ENCODE data around the gene PCSK9.

Gene PCSK9

DNA sequence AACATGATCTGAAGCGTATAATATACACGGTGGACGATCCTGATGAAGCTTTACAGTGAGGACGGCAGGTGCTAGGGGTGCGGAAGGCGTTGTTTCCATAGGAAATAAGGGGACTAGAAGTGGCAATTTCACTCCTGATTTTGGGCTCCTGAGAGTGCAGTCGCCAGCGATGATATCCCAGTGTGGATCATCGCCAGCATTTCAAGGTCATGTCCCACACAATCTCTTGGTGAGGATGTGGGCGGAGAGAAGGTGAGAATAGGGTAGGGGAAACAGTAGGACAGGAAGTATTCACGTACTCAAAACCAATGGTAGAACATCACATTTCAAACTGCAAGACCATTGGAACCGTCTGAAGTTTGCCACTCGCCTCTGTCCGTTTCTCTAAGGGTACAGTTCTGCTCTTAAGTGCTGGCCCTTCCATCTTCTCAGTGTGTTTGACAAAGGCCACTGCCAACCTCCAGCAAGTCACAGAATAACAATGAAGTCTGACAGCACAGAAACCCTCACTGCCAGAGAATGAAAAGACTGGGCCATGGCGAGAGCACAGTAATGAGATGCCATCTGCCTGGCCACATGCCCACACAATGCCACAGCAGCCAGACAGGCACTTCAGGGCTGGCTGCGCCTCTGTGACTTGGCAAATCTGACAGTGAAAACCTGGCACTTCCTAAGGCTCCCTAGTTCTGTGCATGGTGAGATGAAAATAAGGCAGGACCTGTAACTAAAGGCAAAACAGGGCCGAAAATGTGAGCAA, 27.9 kb downstream of the PCSK9 start:
- DNase-seq: no peak
- in situ Hi-C loops (cut with HindIII; ENCODE audit: low pct_ligation_motif_present, low pct_unique_long_range_greater_than_20kb, low sequenced_read_pairs): no loop called here

DNA sequence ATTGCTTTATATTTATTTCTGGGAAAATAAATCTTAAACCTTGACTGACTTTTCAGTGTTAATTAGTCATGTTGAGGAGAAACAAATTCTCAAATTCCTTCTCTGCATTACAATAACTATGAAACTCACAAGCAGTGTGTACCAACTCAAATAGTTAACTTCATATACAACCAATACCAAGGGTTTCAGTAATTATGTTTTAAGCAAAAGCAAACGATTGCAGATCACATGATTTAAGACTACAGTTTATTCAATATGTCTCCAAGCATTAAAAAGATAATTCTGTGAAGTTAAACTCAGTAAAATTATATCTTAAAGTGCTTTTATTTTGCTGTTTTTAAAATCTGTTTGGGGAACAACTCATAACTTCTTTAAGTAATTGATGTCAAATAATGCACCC, 28.6 kb downstream of the PCSK9 start:
- in situ Hi-C loops (cut with HindIII; ENCODE audit: low pct_ligation_motif_present, low pct_unique_long_range_greater_than_20kb, low sequenced_read_pairs): no loop called here

DNA sequence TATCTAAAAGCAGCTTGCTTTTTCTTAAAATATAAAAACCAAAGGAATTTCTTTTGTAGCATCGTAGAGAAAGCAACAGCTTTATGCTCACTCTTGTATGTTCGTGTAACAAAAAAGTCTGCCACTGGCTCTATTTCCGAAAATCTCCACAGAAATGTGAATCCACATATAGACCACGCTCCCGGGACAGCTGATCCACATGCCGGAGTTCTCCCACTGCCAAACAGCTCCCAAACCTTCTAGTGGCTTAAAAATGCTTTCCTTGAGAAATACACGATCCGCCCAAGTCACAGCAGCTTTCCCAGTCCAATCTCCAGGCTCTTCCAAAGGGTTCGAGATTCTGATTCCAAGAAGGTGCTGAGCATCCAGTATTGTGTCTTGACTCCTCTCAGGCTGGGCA, 29.3 kb downstream of the PCSK9 start:
- in situ Hi-C loops (cut with HindIII; ENCODE audit: low pct_ligation_motif_present, low pct_unique_long_range_greater_than_20kb, low sequenced_read_pairs): no loop called here
- DNase-seq: no peak

More for the DNA sequence above, 28.6 kb downstream of the PCSK9 start:
- no peak for DNase-seq

DNA sequence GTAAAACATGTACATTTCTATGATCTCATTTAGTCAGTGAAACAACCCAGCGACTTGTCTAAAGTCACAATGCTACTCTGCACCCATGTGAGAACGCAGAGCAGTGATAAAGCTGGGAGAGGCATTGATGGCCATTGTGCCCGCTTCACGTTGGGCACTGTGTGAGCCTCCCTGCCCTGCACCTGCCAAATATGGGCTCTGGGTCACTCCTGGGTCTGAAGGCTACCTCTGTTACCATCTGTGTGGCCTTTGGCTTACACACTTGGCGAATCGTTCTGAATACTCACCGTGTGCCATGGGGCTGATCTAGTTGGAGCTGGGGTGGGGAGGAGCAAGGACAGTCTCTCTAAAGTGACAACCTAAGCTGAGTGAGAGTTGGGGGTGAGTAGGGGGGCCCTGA, 29.9 kb downstream of the PCSK9 start:
- no peak for DNase-seq
- in situ Hi-C loops (cut with HindIII; ENCODE audit: low pct_ligation_motif_present, low pct_unique_long_range_greater_than_20kb, low sequenced_read_pairs): no loop called here

DNA sequence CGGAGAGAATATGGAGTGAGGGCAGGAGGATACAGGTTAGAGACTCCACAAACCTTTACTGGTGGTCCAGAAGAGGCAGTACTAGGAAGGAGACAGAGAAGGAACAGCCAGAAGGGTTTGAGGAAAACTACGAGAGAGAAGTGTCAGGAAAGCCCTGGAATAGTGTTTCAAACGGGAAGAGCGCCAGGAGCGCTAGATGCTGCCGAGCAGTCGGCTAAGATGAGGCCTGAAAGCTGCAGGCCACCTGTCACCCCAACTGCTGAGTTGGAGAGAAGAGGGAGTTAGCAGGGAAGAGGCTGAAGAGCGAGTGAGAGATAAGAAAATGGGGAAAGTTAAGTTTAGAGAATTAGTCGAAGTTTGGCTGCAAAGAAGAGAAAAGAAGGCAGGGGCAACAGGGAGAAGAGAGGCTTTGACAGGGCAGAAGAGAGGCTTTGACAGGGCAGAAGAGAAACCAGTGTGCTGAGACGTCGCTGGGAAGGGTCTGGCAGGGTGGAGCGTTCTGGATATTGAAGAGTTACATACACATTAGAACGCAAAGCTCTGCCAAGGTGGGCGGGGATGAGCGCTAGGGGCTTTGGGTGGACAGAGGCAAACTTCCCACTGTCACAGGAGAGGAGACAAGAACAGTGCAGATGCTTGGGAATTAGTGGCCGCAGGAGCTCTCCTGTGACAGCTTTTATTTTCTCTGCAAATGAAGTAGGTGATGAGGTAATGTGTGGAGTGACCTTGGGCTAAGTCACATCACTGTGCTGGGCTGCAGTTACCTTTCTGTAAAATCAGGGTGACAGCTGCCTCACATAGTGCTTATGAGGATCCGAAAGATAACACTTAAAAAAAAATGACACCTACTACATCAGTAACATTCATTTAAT, 31.2 kb downstream of the PCSK9 start:
- in situ Hi-C loops (cut with HindIII; ENCODE audit: low pct_ligation_motif_present, low pct_unique_long_range_greater_than_20kb, low sequenced_read_pairs): no loop called here
- DNase-seq: no peak

DNA sequence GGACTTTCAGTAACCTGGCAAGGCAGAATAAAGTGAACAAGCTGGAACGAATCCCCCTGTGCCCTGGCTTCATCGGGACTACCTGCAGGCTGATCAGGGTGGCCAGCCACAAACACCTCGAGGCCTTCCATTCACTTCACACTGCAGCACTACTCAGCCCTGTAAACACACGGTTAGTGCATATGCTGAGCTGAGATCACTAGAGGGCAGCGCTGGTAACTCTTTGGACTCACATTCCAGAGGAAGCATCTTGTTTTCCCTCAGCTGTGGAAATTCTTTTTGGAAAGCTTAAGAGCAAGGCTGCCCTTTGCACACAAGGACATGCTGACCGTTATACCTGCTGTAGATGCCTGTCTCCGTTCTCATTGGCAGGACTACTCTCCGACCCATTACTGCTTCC, 32.1 kb downstream of the PCSK9 start:
- in situ Hi-C loops (cut with HindIII; ENCODE audit: low pct_ligation_motif_present, low pct_unique_long_range_greater_than_20kb, low sequenced_read_pairs): no loop called here
- peak; percentile 57 for DNase-seq

DNA sequence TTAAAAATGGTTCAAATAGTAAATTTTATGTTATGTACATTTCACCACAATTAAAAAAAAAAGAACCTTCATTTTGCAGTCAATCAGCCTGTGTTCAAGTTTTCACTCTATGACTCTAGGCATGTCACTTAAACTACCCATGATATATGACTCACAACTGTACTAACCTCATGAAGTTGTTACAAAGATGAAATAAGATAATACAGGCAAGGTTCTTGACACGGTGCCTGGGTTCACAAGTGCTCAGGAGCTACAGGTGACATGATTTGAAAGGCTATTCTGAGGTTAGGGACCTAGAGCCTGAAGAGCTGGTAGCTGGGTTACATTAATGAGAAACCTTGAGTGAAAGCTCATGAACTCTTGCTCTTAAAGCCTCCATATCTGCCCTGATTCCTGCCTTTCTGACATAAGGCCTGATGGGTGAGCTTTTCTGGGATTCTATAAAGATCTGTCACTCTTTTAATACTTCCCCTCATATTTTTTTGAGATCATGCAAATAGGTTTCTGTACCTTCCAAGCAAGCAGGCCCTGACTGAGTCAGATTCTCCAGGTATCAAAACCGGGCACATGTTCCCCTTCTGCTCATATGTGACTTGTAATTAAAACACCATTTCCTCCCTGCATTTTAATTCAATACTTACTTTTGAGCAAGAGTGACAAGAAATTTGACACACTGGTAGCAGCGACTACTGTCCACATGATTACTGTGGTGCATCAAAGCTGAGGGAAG, 34.0 kb downstream of the PCSK9 start:
- in situ Hi-C loops (cut with HindIII; ENCODE audit: low pct_ligation_motif_present, low pct_unique_long_range_greater_than_20kb, low sequenced_read_pairs): no loop called here

DNA sequence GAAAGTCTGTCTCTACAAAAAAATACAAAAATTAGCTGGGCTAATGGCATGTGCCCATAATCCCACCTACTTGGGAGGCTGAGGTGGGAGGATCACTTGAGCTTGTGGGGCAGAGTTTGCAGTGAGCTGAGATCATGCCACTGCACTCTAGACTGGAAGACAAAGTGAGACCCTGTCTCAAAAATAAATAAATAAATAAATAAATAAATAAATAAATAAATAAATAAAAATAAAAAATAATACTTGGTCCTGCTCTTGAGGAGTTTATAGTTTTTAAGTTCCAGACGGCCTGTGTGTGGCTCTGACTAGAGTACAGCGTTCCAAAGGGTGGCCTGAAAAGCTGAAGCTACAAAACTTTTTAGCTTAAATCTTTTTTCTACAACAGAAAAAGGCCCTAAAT, 35.1 kb downstream of the PCSK9 start:
- in situ Hi-C loops (cut with HindIII; ENCODE audit: low pct_ligation_motif_present, low pct_unique_long_range_greater_than_20kb, low sequenced_read_pairs): no loop called here
- DNase-seq: no peak

More for the DNA sequence above, 34.0 kb downstream of the PCSK9 start:
- DNase-seq: no peak

DNA sequence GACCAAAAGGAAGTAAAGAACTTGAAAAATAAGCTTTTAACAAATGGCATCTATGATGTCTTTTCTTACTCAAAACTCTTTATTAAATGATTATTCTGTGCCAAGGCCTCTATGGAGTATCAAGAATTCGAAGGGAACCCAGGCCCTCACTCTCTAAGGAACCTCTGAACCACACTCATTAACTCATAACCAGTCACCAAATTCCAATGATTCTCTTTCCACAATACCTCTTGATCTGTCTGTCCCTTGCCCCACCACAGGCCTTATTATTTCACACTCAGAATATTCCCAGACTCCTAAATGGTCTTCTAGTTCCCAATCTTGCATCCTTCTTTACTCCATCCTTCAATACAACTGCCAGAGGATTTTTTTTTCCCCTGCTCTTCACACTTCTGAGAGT, 37.0 kb downstream of the PCSK9 start:
- no peak for DNase-seq
- in situ Hi-C loops (cut with HindIII; ENCODE audit: low pct_ligation_motif_present, low pct_unique_long_range_greater_than_20kb, low sequenced_read_pairs): no loop called here

DNA sequence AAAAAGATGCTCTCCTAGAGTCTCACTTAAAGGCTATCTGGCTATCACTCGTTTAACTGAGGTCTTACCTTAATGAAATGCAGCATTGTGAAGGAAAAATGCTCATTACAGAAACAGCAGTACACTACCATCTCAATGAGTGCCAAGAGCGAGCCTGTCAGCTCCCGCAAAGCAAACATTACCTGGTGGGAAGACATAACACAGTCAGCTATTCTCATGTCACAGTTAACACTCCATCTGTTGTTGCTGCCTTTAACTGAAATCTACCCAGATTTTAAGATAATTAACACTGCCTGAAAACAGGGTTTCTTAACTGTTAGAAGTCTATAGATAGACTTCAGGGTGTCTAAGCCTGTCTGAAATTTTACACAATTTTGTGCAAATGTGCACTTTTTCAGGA, 39.1 kb downstream of the PCSK9 start:
- DNase-seq: no peak
- in situ Hi-C loops (cut with HindIII; ENCODE audit: low pct_ligation_motif_present, low pct_unique_long_range_greater_than_20kb, low sequenced_read_pairs): no loop called here

DNA sequence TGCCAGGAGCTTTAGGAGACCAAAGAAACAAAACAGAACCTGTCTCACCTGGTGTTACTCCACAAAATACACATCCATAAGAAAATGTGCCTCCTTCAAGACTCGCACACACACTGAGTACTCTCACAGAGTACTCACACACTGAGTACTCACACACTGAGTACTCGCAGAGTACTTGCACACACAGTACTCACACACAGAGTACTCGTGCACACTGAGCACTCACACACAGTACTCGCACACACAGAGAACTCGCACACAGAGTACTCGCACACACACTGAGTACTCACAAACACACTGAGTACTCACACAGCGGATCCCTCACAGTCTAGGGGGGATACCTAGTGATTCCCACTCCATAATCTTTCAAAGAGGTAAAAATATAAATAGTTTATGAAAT, 40.3 kb downstream of the PCSK9 start:
- in situ Hi-C loops (cut with HindIII; ENCODE audit: low pct_ligation_motif_present, low pct_unique_long_range_greater_than_20kb, low sequenced_read_pairs): no loop called here
- DNase-seq: no peak

DNA sequence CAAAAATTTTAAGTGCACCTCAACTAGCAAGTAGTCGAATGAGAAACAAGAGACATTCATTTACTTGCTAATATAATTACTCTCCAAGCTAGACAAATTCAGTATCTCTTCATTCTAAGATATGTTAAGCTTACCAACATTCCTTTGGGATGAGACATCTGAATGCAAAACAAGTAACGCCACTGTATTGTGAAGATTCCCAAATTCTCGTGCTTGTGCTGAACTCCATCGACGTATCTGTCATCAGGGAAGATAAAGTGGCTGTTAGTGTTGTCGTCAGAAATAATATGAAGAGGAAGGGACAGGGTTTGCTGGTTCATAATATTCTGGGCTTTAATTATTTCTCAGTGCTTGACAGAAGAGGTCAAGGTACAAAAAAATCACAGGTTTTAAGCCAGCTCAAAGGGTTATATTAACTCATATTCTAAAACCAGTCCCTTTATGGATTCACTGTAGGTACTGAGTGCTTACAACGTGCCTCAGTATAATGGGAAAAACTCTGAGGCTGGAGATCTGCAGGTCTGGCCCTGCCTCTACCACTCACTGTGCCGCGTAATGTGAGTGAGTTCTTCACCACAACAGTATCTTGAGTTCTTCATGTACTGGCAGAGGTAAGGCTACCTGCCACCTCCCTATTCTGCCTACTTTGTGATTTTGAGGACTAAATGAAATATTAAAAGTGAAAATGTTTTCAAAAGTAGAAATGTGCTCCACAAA, 42.0 kb downstream of the PCSK9 start:
- in situ Hi-C loops (cut with HindIII; ENCODE audit: low pct_ligation_motif_present, low pct_unique_long_range_greater_than_20kb, low sequenced_read_pairs): no loop called here
- peak; percentile 51 for DNase-seq

DNA sequence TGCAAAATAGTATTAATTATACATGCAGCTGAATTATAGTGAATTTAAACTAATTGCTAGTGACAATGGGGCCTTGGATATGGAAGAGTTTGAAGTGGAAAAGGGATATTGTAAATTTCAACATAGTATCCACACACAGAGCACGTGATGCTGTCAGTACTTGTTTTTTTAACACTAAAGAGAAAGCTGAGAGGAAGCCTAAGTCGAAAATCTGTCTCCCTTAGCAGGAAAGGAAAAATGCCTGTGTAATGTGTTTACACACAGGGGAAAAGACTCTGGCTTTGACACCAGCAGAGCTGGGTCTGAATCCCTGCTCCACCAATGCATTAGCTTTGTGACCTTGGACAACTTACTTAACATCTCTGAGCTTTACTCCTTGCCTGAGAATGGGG, 42.6 kb downstream of the PCSK9 start:
- in situ Hi-C loops (cut with HindIII; ENCODE audit: low pct_ligation_motif_present, low pct_unique_long_range_greater_than_20kb, low sequenced_read_pairs): no loop called here

DNA sequence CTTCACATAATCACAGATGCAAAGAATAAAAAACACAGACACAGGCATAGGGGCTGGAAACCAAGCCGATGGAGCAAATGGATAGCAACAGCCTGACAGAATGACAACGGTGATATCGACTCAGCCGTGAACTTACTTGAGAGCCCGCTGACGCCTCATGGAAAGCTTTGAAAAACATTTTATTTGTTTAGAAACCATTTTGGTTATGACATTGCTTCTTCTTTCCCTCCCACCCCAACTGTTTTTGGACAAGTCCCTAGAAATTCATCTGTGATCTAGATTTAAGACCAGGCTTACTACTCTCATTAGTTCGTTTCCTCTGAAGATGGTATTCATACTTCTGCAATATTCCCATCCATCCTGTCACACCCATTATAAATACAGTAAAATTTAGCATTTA, 44.9 kb downstream of the PCSK9 start:
- DNase-seq: no peak
- in situ Hi-C loops (cut with HindIII; ENCODE audit: low pct_ligation_motif_present, low pct_unique_long_range_greater_than_20kb, low sequenced_read_pairs): no loop called here

More for the DNA sequence above, 42.6 kb downstream of the PCSK9 start:
- DNase-seq: no peak

DNA sequence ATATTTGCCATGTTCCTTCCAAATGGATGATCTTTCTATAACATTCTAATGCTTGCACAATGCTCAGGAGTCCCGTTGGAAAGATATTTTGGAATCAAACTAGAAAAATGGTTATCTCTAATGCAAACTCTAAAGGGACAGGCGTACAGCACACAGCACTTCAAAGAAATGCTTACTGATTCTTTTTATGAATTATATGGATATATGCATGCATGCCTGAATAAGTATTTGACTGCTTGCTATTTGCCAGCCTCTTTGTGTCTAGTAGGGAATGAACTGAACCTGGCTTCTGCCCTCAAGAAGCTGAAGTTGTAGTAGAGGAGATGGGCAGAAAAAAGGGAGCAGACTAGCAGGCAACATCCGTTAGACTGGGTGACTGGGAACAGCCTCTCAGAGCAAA, 48.1 kb downstream of the PCSK9 start:
- in situ Hi-C loops (cut with HindIII; ENCODE audit: low pct_ligation_motif_present, low pct_unique_long_range_greater_than_20kb, low sequenced_read_pairs): no loop called here
- no peak for DNase-seq

DNA sequence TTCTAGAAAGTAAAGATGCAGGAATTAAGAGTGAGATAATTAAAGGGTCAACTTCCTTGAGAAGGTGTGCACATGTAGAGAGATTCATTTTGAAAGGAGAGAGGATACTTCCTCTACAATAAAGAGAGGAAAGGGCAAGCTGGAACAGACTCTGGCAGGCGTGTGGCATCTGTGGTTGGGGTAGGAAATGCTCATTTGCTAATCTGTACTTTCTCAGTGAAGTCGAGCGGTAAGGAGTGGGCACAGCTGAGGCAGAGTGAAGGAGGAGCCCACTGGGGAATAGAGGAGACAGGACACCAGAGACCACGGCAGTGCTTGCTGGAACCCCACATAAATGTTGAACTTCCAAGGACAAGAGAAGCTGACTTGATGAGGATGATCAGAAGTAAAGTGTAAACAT, 49.1 kb downstream of the PCSK9 start:
- in situ Hi-C loops (cut with HindIII; ENCODE audit: low pct_ligation_motif_present, low pct_unique_long_range_greater_than_20kb, low sequenced_read_pairs): no loop called here
- no peak for DNase-seq

DNA sequence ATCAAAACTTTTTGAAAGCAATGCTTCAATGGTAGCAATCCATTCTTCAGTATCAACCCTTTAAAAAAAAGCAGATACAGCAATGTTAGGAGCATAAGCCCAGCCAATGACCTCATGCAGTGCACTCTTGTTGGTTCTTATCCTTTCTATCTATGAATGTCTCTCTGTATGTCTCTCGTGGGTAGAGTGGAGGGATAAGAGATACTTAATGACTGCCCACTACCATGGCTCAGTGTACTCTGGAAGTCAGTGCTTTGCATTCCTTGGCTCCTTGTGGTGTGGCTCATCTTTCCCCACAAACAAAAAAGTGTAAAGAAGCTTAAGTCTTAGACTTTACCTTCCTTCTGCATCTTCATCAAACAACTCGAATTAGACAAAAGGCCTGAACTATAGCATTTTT, 50.3 kb downstream of the PCSK9 start:
- in situ Hi-C loops (cut with HindIII; ENCODE audit: low pct_ligation_motif_present, low pct_unique_long_range_greater_than_20kb, low sequenced_read_pairs): no loop called here

DNA sequence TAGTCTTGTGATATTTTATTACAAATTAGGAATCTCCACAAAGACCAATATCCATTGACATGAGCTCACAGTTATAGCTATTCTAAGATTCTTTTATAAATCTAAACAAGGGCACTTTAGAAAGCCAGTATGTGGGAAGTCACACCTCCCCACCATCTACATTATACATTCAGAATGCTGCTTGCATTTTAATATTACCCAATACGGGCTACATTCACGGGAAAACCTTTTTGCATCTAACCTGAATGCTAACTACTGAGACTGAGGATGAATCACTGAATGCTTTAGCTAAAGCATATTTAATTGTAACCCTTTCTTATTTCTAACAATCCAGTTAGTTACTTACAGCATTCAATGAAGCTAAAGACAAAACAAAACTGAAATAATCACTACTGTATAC, 53.1 kb downstream of the PCSK9 start:
- DNase-seq: no peak
- in situ Hi-C loops (cut with HindIII; ENCODE audit: low pct_ligation_motif_present, low pct_unique_long_range_greater_than_20kb, low sequenced_read_pairs): no loop called here

More for the DNA sequence above, 50.3 kb downstream of the PCSK9 start:
- no peak for DNase-seq

DNA sequence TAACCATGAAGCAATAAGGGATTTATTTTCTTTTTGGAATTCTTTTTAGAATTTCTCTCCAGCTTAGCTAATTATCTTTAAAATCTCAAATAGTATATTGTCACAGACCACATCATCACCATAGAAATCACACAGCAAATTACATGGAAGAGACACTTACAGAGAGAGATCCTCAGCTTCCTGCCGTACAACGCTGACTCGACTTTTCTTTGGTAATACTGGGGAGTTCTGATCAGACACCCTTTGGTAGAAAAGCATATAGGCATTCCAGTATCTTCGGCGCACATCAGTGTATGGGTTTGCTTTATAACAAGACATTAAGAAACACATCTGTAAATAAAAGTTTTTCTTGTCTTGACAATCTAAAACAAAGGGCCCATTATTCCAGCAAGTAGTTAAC, 55.7 kb downstream of the PCSK9 start:
- in situ Hi-C loops (cut with HindIII; ENCODE audit: low pct_ligation_motif_present, low pct_unique_long_range_greater_than_20kb, low sequenced_read_pairs): no loop called here
- no peak for DNase-seq
